HG03045 (cell line): ENCODE results near the gene ERVW-1.

ENCODE experiments used
- ATAC-seq: cut with Tn5 transposase; IDR thresholded peaks from one replicate; pipeline ENCODE4 v1.9.1; 2021; ENCODE audit warnings: mild to moderate bottlenecking, moderate library complexity; ENCODE audit not compliant: unreplicated experiment

Gene ERVW-1

GRCh38 chr7:92432299-92432946 is 45.3 kb downstream of the ERVW-1 start:
- ATAC-seq, result no peak

GRCh38 chr7:92427193-92427592 is 50.6 kb downstream of the ERVW-1 start:
- ATAC-seq, result no peak

- no peak for ATAC-seq
These were observed 52.3 kb downstream of the ERVW-1 start for GRCh38 chr7:92425311-92425947.

- ATAC-seq, result no peak
These were observed 54.0 kb downstream of the ERVW-1 start for GRCh38 chr7:92423710-92424131.

GRCh38 chr7:92422926-92423325 is 54.8 kb downstream of the ERVW-1 start:
- no peak for ATAC-seq

- ATAC-seq, result no peak
These were observed 55.9 kb downstream of the ERVW-1 start for GRCh38 chr7:92421676-92422435.
